Mesenchymal stem cell (in vitro differentiated cells and primary cell): Measurements from ENCODE around the gene SULF2.
"Not testable (repeated sequence)": the region's sequence is repeated elsewhere in the genome, so short reads cannot be mapped to it uniquely, and the experiment has no call there.

Source experiments
- DNase-seq: peaks from one replicate; pipeline ENCODE4 v3.0.0-alpha.2; 2013
- H2AFZ ChIP-seq: one replicate; pipeline ENCODE4 v1.6.1; 2013; ENCODE audit warnings: low read depth, mild to moderate bottlenecking, control low read depth, inconsistent platforms, low read length, moderate library complexity
- H2AK5ac ChIP-seq: 2 replicates; pipeline ENCODE4 v1.6.1; 2013; ENCODE audit warnings: low read length, moderate library complexity, mild to moderate bottlenecking, inconsistent platforms; ENCODE audit not compliant: severe bottlenecking
- H2BK120ac ChIP-seq: one replicate; pipeline ENCODE4 v1.6.1; 2013; ENCODE audit warnings: low read depth, mild to moderate bottlenecking, inconsistent platforms, low read length, moderate library complexity
- H2BK12ac ChIP-seq, 2 experiments: one replicate each; pipeline ENCODE4 v1.6.1; 2013; ENCODE audit warnings: inconsistent platforms in 2 of 2, low read length in 2 of 2, mild to moderate bottlenecking in 2 of 2, moderate library complexity in 2 of 2, control low read depth in 1 of 2
- H2BK15ac ChIP-seq: one replicate; pipeline ENCODE4 v1.6.1; 2013; ENCODE audit warnings: mild to moderate bottlenecking, low read depth, inconsistent platforms; ENCODE audit not compliant: poor library complexity, severe bottlenecking
- H2BK5ac ChIP-seq: 2 replicates; pipeline ENCODE4 v1.6.1; 2013; ENCODE audit warnings: low read depth, mild to moderate bottlenecking, low read length, control low read depth, inconsistent platforms; ENCODE audit not compliant: poor library complexity, severe bottlenecking
- H3K14ac ChIP-seq, 2 experiments: one replicate each; pipeline ENCODE4 v1.6.1; 2013; ENCODE audit warnings: inconsistent platforms in 2 of 2, low read length in 2 of 2, control low read depth in 1 of 2, mild to moderate bottlenecking in 1 of 2, moderate library complexity in 1 of 2
- H3K18ac ChIP-seq, 2 experiments: one replicate each; pipeline ENCODE4 v1.6.1; 2013; ENCODE audit warnings: inconsistent platforms in 2 of 2, low read length in 2 of 2, control low read depth in 1 of 2, low read depth in 1 of 2, mild to moderate bottlenecking in 1 of 2
- H3K23ac ChIP-seq, 2 experiments: one replicate each; pipeline ENCODE4 v1.6.1; 2013; ENCODE audit warnings: inconsistent platforms in 2 of 2, low read length in 2 of 2, mild to moderate bottlenecking in 2 of 2, moderate library complexity in 2 of 2, control low read depth in 1 of 2
- H3K27ac ChIP-seq: 2 replicates; pipeline ENCODE4 v1.5.1; 2013; ENCODE audit warnings: mild to moderate bottlenecking, moderate library complexity, low read length, control low read depth, inconsistent platforms; ENCODE audit not compliant: poor library complexity, severe bottlenecking
- H3K27me3 ChIP-seq, 2 experiments: 2 replicates each; pipeline versions ENCODE4 v1.6.1 to v1.7.0; 2013; ENCODE audit warnings: low read length in 2 of 2, mild to moderate bottlenecking in 2 of 2, moderate library complexity in 2 of 2, control low read depth in 1 of 2, inconsistent platforms in 1 of 2; ENCODE audit not compliant: control insufficient read depth in 1 of 2, insufficient read depth in 1 of 2
- H3K36me3 ChIP-seq, 2 experiments: 2 replicates each; pipeline versions ENCODE4 v1.6.1 to v1.7.0; 2013; ENCODE audit warnings: low read length in 2 of 2, control low read depth in 1 of 2, inconsistent platforms in 1 of 2, low read depth in 1 of 2, mild to moderate bottlenecking in 1 of 2; ENCODE audit not compliant: insufficient read depth in 2 of 2, control insufficient read depth in 1 of 2
- H3K4ac ChIP-seq, 2 experiments: one replicate each; pipeline ENCODE4 v1.6.1; 2013; ENCODE audit warnings: inconsistent platforms in 2 of 2, low read length in 2 of 2, mild to moderate bottlenecking in 2 of 2, moderate library complexity in 2 of 2, control low read depth in 1 of 2, low read depth in 1 of 2
- H3K4me1 ChIP-seq: 2 replicates; pipeline ENCODE4 v1.6.1; 2013; ENCODE audit warnings: low read depth, low read length, control low read depth; ENCODE audit not compliant: control insufficient read depth, insufficient read depth
- H3K4me2 ChIP-seq: 2 replicates; pipeline ENCODE4 v1.6.1; 2013; ENCODE audit warnings: low read length, mild to moderate bottlenecking, inconsistent platforms; ENCODE audit not compliant: poor library complexity, severe bottlenecking
- H3K4me3 ChIP-seq, 2 experiments: 2 replicates each; pipeline versions ENCODE4 v1.5.1 to v1.7.0; 2013; ENCODE audit warnings: low read length in 2 of 2, mild to moderate bottlenecking in 2 of 2, control low read depth in 1 of 2, low read depth in 1 of 2; ENCODE audit not compliant: insufficient read depth in 1 of 2
- H3K79me1 ChIP-seq: replicated peaks from 2 replicates; pipeline ENCODE4 v1.6.1; 2013; ENCODE audit warnings: mild to moderate bottlenecking, control low read depth, low read length, inconsistent platforms; ENCODE audit not compliant: poor library complexity, severe bottlenecking
- H3K9ac ChIP-seq: 2 replicates; pipeline ENCODE4 v1.7.0; 2013; ENCODE audit warnings: mild to moderate bottlenecking, low read length, moderate library complexity
- H3K9me3 ChIP-seq: 2 replicates; pipeline ENCODE4 v1.7.0; 2013; ENCODE audit warnings: mild to moderate bottlenecking, low read length; ENCODE audit not compliant: control insufficient read depth
- H4K8ac ChIP-seq: one replicate; pipeline ENCODE4 v1.6.1; 2013; ENCODE audit warnings: inconsistent platforms, mild to moderate bottlenecking, low read length, moderate library complexity
- H4K91ac ChIP-seq: one replicate; pipeline ENCODE4 v1.6.1; 2013; ENCODE audit warnings: mild to moderate bottlenecking, low read length, inconsistent platforms
- WGBS: methylation state at CpG from one replicate; pipeline ENCODE4 v1.1.7; 2013; ENCODE audit warnings: mixed read lengths; 5-methylcytosine and 5-hydroxymethylcytosine counted together

SULF2 gene

DNA sequence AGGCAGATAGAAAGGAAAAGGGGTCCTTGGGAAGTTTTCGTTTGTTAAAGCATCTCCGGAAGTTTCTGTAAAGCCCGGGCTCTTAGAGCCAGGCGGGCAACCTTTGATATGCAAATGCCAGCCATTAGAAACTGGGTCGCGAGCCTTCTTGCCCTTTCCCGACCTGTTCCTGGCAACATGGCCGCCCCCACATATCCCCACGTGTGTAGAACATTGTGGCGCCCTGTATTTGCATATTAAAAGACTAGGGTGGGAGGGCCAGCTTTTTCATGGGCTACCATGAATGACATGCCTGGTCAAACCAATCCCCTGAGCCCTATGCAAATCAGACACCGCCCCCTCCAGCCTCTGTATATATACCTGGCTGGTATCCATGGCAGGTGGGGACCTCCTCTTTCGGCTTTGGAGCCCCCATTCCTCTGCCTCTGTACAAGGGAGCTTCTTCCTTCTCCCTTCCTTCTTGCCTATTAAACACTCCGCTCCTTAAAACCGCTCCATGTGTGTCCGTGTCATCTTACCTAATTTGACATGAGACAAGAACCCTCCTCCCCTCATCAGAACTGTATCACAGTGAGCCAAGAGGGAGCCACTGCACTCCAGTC is 19.0 kb upstream of the SULF2 start:
- not testable (repeated sequence) for H3K27ac ChIP-seq, DNase-seq, H3K4me3 ChIP-seq, H2AK5ac ChIP-seq, H3K23ac ChIP-seq, H3K4me1 ChIP-seq, H2BK5ac ChIP-seq, H2BK12ac ChIP-seq, H3K36me3 ChIP-seq, H4K8ac ChIP-seq, H4K91ac ChIP-seq, H3K9ac ChIP-seq, H3K4ac ChIP-seq, H2BK15ac ChIP-seq, H2AFZ ChIP-seq, H3K4me2 ChIP-seq, H3K18ac ChIP-seq, H3K79me1 ChIP-seq, H3K9me3 ChIP-seq, H2BK120ac ChIP-seq, H3K14ac ChIP-seq
- peaks cover 31 to 63% of the 10 kb centered on the region in 2 experiments for H3K27me3 ChIP-seq
- 59% methylated on average over 14 of the region's 15 CpGs for WGBS

DNA sequence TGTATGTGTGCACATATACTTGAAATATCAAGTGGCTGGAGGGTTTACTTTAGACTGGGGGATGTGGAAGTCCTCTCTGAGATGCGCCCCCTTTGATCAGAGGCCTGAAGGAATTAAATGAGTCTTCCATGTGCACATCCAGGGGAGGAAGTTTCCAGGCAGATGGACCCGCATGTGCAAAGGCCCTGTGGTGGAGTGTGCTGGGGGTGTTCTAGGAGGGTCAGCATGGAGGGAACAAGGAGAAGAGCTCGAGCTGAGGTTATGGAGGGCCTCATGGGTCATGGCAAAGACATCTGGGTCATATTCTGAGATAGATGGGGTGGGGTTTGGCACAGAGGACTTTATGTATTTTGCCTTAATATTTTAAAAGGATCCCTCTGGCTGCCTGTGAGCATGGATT is 17.7 kb upstream of the SULF2 start:
- H2AK5ac ChIP-seq, result no peak overlapping the region
- no peak overlapping the region for H2AFZ ChIP-seq
- no peak overlapping the region for H3K18ac ChIP-seq
- H3K27me3 ChIP-seq, result peaks cover 36 to 67% of the 10 kb centered on the region in 2 experiments
- no peak overlapping the region for H2BK120ac ChIP-seq
- no peak overlapping the region for H3K9ac ChIP-seq
- no peak overlapping the region for H3K4me3 ChIP-seq
- no peak overlapping the region for H2BK12ac ChIP-seq
- H3K4me2 ChIP-seq, result no peak overlapping the region
- no peaks in the 10 kb centered on the region for H3K36me3 ChIP-seq
- H2BK15ac ChIP-seq, result no peak overlapping the region
- H4K91ac ChIP-seq, result no peak overlapping the region
- WGBS, result 84% methylated on average over 3 of the region's 3 CpGs
- no peak overlapping the region for H4K8ac ChIP-seq
- DNase-seq, result no peak
- H3K27ac ChIP-seq, result no peak overlapping the region
- no peak overlapping the region for H3K14ac ChIP-seq
- H3K9me3 ChIP-seq, result no peaks in the 10 kb centered on the region
- H3K23ac ChIP-seq, result no peak overlapping the region
- no peak overlapping the region for H2BK5ac ChIP-seq
- H3K4me1 ChIP-seq, result no peaks in the 10 kb centered on the region
- no peak overlapping the region for H3K4ac ChIP-seq
- no peaks in the 10 kb centered on the region for H3K79me1 ChIP-seq

DNA sequence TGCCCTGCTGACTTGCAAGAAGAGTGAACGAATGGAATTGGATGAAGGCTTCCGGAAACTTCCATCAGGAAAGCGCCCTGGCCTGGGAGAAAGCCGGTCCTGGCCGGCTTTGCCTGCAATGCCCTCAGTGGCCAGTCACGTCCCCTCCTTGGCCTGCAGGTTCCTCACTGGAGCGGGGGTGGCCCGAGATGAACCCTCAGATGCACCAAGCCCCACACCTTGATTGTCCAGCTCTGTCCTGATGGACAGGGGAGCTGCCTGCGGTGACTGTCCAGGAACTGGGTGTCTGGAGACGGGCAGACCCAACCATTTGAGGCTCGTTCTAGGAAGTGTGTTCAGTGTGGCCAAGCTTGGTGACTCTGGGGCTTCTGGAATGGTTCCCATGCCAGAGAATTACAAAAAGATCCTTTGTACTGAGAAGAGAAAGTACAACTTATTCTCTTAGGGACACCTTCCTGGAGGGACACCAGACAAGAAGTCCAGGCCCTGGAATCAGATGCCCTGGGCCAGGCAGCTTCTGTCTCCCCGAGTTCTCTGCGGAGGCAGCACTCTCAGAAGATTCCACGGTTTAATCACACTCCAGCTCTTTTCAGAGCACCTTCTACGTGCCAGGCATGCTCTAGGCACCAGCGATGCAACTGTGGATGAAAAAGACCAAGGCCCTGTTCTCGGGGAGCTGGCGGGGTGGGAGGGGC is 17.1 kb upstream of the SULF2 start:
- Histone ChIP-seq H2AFZ (no peak overlapping the region), H3K4me2 (no peak overlapping the region), H4K91ac (no peak overlapping the region), H3K23ac (no peak overlapping the region), H3K27ac (no peak overlapping the region), H2BK12ac (no peak overlapping the region), H2BK15ac (no peak overlapping the region), H2BK120ac (no peak overlapping the region), H3K79me1 (no peaks in the 10 kb centered on the region), H3K4me3 (no peak overlapping the region), H2AK5ac (no peak overlapping the region), H3K36me3 (no peaks in the 10 kb centered on the region), H3K4ac (no peak overlapping the region), H3K9ac (no peak overlapping the region), H4K8ac (no peak overlapping the region), H3K9me3 (no peaks in the 10 kb centered on the region), H3K27me3 (peaks cover 38 to 64% of the 10 kb centered on the region in 2 experiments), H2BK5ac (no peak overlapping the region), H3K14ac (no peak overlapping the region), H3K4me1 (no peaks in the 10 kb centered on the region), H3K18ac (no peak overlapping the region)
- DNase-seq, result no peak
- 95% methylated on average over 16 of the region's 18 CpGs for WGBS

DNA sequence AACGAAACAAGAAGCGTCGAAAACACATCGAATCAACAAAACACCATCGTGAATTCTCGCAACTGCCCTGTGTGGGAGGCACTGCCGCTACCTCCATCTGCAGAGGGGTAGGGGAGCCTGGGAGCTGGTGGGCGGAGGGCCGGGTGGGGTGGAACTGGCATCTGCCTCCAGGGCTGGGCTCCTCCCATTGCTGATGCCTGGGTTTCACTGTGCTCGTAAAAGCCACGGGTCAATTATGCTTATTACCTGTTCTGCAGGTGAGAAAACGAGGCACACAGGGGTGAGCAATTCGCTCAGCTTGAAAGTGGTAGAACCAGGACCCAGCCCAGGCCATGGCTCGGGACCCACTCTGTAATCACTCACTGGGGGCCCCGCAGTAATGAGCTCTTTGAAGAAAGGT is 16.5 kb upstream of the SULF2 start:
- no peak overlapping the region for H2AK5ac ChIP-seq
- no peak overlapping the region for H3K9ac ChIP-seq
- H2BK12ac ChIP-seq, result no peak overlapping the region
- H4K91ac ChIP-seq, result no peak overlapping the region
- H4K8ac ChIP-seq, result no peak overlapping the region
- peaks cover 37 to 63% of the 10 kb centered on the region in 2 experiments for H3K27me3 ChIP-seq
- no peak overlapping the region for H3K14ac ChIP-seq
- WGBS, result 83% methylated on average over 15 of the region's 15 CpGs
- no peak for DNase-seq
- no peak overlapping the region for H3K18ac ChIP-seq
- no peak overlapping the region for H3K27ac ChIP-seq
- H3K4me3 ChIP-seq, result no peak overlapping the region
- H3K4me1 ChIP-seq, result no peaks in the 10 kb centered on the region
- H2AFZ ChIP-seq, result no peak overlapping the region
- no peak overlapping the region for H2BK120ac ChIP-seq
- no peak overlapping the region for H3K23ac ChIP-seq
- H3K9me3 ChIP-seq, result no peaks in the 10 kb centered on the region
- H3K4ac ChIP-seq, result no peak overlapping the region
- no peaks in the 10 kb centered on the region for H3K36me3 ChIP-seq
- H3K4me2 ChIP-seq, result no peak overlapping the region
- H2BK15ac ChIP-seq, result no peak overlapping the region
- no peaks in the 10 kb centered on the region for H3K79me1 ChIP-seq
- H2BK5ac ChIP-seq, result no peak overlapping the region
